ENCODE results near the gene HBE1. TPM values are rescaled to one million over a fixed set of nuclear protein-coding genes. Genes with fewer than 3 reads are reported as not detected.

The HBE1 gene
- total RNA-seq, 2 experiments from 2014 or later = not detected

- H3K27me3 Mint-ChIP-seq = peaks cover 5% of the 10 kb centered on the region
- ChIA-PET CTCF (interaction anchor here (0.6 kb wide), 1 partner anchor 120 kb away, joined by 3 read pairs; no protein-coding TSS in a partner anchor), POLR2A (interaction anchor here (0.5 kb wide), 1 partner anchor 17 kb away, joined by 3 read pairs; no protein-coding TSS in a partner anchor)
- H3K27ac Mint-ChIP-seq = no peak overlapping the region
- no peaks in the 10 kb centered on the region for H3K4me1 Mint-ChIP-seq (ENCODE audit: low read depth)
- intact Hi-C loops (cut with micrococcal nuclease) = no loop called here
- H3K9me3 Mint-ChIP-seq = no peaks in the 10 kb centered on the region
- no peak overlapping the region for H3K4me3 Mint-ChIP-seq
- TF ChIP-seq CTCF (IDR thresholded peaks at IDR 0.05) = no peak
- no peaks in the 10 kb centered on the region for H3K36me3 Mint-ChIP-seq (ENCODE audit: low read depth)
- DNase-seq (no peak), ATAC-seq (no peak)
Observed at GRCh38 chr11:5225480-5225871, 44.3 kb downstream of the HBE1 start.

- ATAC-seq (no peak), DNase-seq (no peak)
- H3K9me3 Mint-ChIP-seq = no peaks in the 10 kb centered on the region
- no peak for TF ChIP-seq CTCF (IDR thresholded peaks at IDR 0.05)
- no peak overlapping the region for H3K27ac Mint-ChIP-seq
- H3K4me3 Mint-ChIP-seq = no peak overlapping the region
- ChIA-PET POLR2A (no interaction called here), CTCF (interaction anchor here (0.6 kb wide), 1 partner anchor 119 kb away, joined by 3 read pairs; no protein-coding TSS in a partner anchor)
- intact Hi-C loops (cut with micrococcal nuclease) = no loop called here
- H3K36me3 Mint-ChIP-seq (ENCODE audit: low read depth) = no peaks in the 10 kb centered on the region
- H3K4me1 Mint-ChIP-seq (ENCODE audit: low read depth) = no peaks in the 10 kb centered on the region
- peaks cover 5% of the 10 kb centered on the region for H3K27me3 Mint-ChIP-seq
Observed at GRCh38 chr11:5224538-5225479, 44.9 kb downstream of the HBE1 start.

- TF ChIP-seq CTCF (IDR thresholded peaks at IDR 0.05) = no peak
- no peak overlapping the region for H3K27ac Mint-ChIP-seq
- no peak for DNase-seq
- H3K4me3 Mint-ChIP-seq = no peak overlapping the region
- POLR2A ChIA-PET = no interaction called here
- CTCF ChIA-PET = no interaction called here
- H3K36me3 Mint-ChIP-seq (ENCODE audit: low read depth) = no peaks in the 10 kb centered on the region
- intact Hi-C loops (cut with micrococcal nuclease) = no loop called here
- ATAC-seq = no peak
- H3K27me3 Mint-ChIP-seq = peaks cover 5% of the 10 kb centered on the region
- H3K4me1 Mint-ChIP-seq (ENCODE audit: low read depth) = no peaks in the 10 kb centered on the region
- peaks cover 3% of the 10 kb centered on the region for H3K9me3 Mint-ChIP-seq
Observed at GRCh38 chr11:5223686-5224085, 46.1 kb downstream of the HBE1 start.

DNA sequence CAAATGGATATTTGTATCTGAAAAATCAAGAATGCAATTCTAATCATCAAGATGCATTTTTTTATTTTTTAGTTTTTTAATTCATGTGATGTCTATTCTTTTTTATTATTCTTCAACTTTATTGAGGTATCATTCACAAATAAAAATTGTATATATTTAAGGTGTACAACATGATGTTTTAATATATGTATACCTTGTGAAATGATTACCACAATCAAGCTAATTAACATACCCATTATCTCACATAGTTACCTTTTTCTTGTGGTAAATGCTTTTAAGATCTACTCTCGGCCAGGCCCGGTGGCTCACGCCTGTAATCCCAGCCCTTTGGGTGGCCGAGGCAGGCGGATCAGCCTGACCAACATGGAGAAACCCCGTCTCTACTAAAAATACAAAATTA lies 46.6 kb downstream of the HBE1 start:
- ATAC-seq (no peak), DNase-seq (no peak)
- peaks cover 4% of the 10 kb centered on the region for H3K9me3 Mint-ChIP-seq
- no peak for TF ChIP-seq CTCF (IDR thresholded peaks at IDR 0.05)
- peaks cover 5% of the 10 kb centered on the region for H3K27me3 Mint-ChIP-seq
- intact Hi-C loops (cut with micrococcal nuclease) = no loop called here
- H3K4me1 Mint-ChIP-seq (ENCODE audit: low read depth) = no peaks in the 10 kb centered on the region
- no peak overlapping the region for H3K4me3 Mint-ChIP-seq
- no peaks in the 10 kb centered on the region for H3K36me3 Mint-ChIP-seq (ENCODE audit: low read depth)
- H3K27ac Mint-ChIP-seq = no peak overlapping the region
- CTCF ChIA-PET = no interaction called here
- POLR2A ChIA-PET = no interaction called here

Other genes starting within 250 kb of the HBE1 start
- not detected for gene OR52J3, start 223.4 kb downstream of the HBE1 start, total RNA-seq
- gene OR52E2, start 210.3 kb downstream of the HBE1 start, total RNA-seq = not detected
- gene OR52E1, start 200.4 kb downstream of the HBE1 start, total RNA-seq = not detected
- gene OR52A5, start 131.6 kb downstream of the HBE1 start, total RNA-seq = not detected
- gene OR52A1, start 115.2 kb downstream of the HBE1 start, total RNA-seq = not detected
- not detected for gene OR51V1, start 69.3 kb downstream of the HBE1 start, total RNA-seq
- not detected for gene HBB, start 42.9 kb downstream of the HBE1 start, total RNA-seq
- not detected for gene HBD, start 35.5 kb downstream of the HBE1 start, total RNA-seq
- gene HBG1, start 20.1 kb downstream of the HBE1 start, total RNA-seq = not detected
- gene HBG2, start 15.2 kb downstream of the HBE1 start, total RNA-seq = not detected
- gene OR51B4, start 32.0 kb upstream of the HBE1 start, total RNA-seq = not detected
- not detected for gene OR51B2, start 54.4 kb upstream of the HBE1 start, total RNA-seq
- not detected for gene OR51B5, start 73.6 kb upstream of the HBE1 start, total RNA-seq
- gene OR51B6, start 81.6 kb upstream of the HBE1 start, total RNA-seq = not detected
- not detected for gene OR51M1, start 113.9 kb upstream of the HBE1 start, total RNA-seq
- not detected for gene OR51Q1, start 152.2 kb upstream of the HBE1 start, total RNA-seq
- gene OR51I1, start 171.6 kb upstream of the HBE1 start, total RNA-seq = not detected
- not detected for gene OR51I2, start 179.4 kb upstream of the HBE1 start, total RNA-seq
- gene OR52D1, start 218.7 kb upstream of the HBE1 start, total RNA-seq = not detected
- gene UBQLN3, start 240.0 kb upstream of the HBE1 start, total RNA-seq = not detected
- gene UBQLNL, start 246.8 kb upstream of the HBE1 start, total RNA-seq = under 1 TPM in 1 of 2 experiments, not detected in 1; 0.25 TPM

Data from activated CD8-positive, alpha-beta T cell treated with anti-CD3 and anti-CD28 coated beads for 36 hours (primary cell).